ENCODE measurements around the gene FBXL3.

DNA sequence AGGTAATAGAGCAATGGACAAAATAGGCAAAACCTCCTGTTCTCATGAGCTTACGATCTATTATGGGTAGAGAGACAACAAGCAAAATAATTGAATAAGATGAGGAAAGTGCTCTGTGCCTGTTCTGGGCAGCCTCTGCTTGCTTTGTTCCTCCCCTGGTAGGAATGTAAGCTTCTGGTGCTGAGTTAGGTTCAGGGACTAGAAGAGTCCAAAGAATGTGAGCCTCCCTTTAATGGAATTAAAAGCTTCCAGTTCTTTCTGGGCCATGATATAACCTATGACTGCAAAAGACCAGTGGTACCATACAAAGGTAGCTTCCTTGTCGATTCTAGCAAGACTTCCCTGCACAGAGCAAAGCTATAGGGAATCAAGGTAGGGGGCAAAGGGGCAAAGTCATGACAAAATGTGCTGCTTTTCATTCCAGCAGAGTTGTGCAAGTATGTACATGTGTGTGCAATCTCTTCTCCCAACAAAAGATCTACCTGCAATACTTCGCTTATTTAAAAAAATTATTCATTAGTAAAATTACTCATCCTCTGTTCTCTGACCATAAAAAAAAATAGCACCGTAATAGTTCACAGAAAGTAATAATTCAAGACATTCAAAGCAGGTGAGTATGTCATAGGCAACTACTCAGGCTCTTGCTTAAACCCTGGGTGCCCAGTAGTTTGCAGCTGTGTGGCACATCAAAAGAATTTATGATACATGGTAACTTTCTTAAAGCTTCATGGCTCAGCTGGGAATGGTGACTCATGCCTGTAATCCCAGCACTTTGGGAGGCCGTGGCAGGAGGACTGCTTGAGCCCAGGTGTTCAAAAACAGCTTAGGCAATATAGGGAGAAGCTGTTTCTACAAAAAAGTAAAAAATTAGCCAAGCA lies 57.2 kb downstream of the FBXL3 start:
- TF ChIP-seq, protein P1, sequence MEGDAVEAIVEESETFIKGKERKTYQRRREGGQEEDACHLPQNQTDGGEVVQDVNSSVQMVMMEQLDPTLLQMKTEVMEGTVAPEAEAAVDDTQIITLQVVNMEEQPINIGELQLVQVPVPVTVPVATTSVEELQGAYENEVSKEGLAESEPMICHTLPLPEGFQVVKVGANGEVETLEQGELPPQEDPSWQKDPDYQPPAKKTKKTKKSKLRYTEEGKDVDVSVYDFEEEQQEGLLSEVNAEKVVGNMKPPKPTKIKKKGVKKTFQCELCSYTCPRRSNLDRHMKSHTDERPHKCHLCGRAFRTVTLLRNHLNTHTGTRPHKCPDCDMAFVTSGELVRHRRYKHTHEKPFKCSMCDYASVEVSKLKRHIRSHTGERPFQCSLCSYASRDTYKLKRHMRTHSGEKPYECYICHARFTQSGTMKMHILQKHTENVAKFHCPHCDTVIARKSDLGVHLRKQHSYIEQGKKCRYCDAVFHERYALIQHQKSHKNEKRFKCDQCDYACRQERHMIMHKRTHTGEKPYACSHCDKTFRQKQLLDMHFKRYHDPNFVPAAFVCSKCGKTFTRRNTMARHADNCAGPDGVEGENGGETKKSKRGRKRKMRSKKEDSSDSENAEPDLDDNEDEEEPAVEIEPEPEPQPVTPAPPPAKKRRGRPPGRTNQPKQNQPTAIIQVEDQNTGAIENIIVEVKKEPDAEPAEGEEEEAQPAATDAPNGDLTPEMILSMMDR (IDR thresholded peaks at IDR 0.05) = no peak
- TF ChIP-seq EZH2 (IDR thresholded peaks at IDR 0.05) = no peak

All from neural progenitor cell (in vitro differentiated cells).